Occipital lobe (tissue), 2 donors: Measurements from ENCODE around the gene EPS8L2. TPM values are rescaled to one million over a fixed set of nuclear protein-coding genes. Genes with fewer than 3 reads are reported as not detected.

Experiments used
- DNase-seq: peaks from one replicate; lab custom pipeline; 2025; lab: John Stamatoyannopoulos, UW
- total RNA-seq: library from RNA; depleted of rRNA; stranded (reverse); fragments of >200 nt; gene quantifications from one replicate; pipeline ENCODE4 v1.2.3, GENCODE V29; 2014

EPS8L2 gene
- total RNA-seq, 1 donor from 2014 or later, result 1.4 TPM

GRCh38 chr11:703506-703905 lies 2.5 kb upstream of the EPS8L2 start:
- DNase-seq, result no peak

GRCh38 chr11:704228-704674 lies 1.8 kb upstream of the EPS8L2 start:
- DNase-seq, result no peak

- DNase-seq, result no peak
Observed at GRCh38 chr11:704781-705645, 1.0 kb upstream of the EPS8L2 start.

GRCh38 chr11:706439-706956 lies 467 bp downstream of the EPS8L2 start:
- no peak for DNase-seq

GRCh38 chr11:706957-707816 lies 1.2 kb downstream of the EPS8L2 start:
- DNase-seq, result no peak

GRCh38 chr11:707817-708420 lies 1.9 kb downstream of the EPS8L2 start:
- no peak for DNase-seq

- no peak for DNase-seq
Observed at GRCh38 chr11:708511-708910, 2.5 kb downstream of the EPS8L2 start.

- no peak for DNase-seq
Observed at GRCh38 chr11:709109-709997, 3.3 kb downstream of the EPS8L2 start.

- no peak for DNase-seq
Observed at GRCh38 chr11:714436-714835, 8.4 kb downstream of the EPS8L2 start.

GRCh38 chr11:719214-720016 lies 13.4 kb downstream of the EPS8L2 start:
- no peak for DNase-seq

- DNase-seq, result no peak
Observed at GRCh38 chr11:720017-720641, 14.1 kb downstream of the EPS8L2 start.

- no peak for DNase-seq
Observed at GRCh38 chr11:720642-721246, 14.7 kb downstream of the EPS8L2 start.

- DNase-seq, result no peak
Observed at GRCh38 chr11:721247-721740, 15.3 kb downstream of the EPS8L2 start.

GRCh38 chr11:721741-722345 lies 15.8 kb downstream of the EPS8L2 start:
- DNase-seq, result no peak

- no peak for DNase-seq
Observed at GRCh38 chr11:722346-722811, 16.3 kb downstream of the EPS8L2 start.

GRCh38 chr11:723120-723883 lies 17.3 kb downstream of the EPS8L2 start:
- DNase-seq, result no peak

- no peak for DNase-seq
Observed at GRCh38 chr11:724049-724777, 18.2 kb downstream of the EPS8L2 start.
